Endothelial cell of umbilical vein (primary cell): Measurements from ENCODE around the gene HCST. TPM values are rescaled to one million over a fixed set of nuclear protein-coding genes. Genes with fewer than 3 reads are reported as not detected.
A peak's percentile ranks its signal among the peaks of the same experiment; 100 is the strongest.

Source experiments
- BruUV-seq: library from RNA; stranded (reverse); fragments of 400-500 nt; replicated peaks from 2 replicates; lab custom pipeline; 2021; lab: Mats Ljungman, UMichigan
- CTCF ChIA-PET: fragments of 300-600, 350-600 bp; sonication (Branson Sonifier 250); formaldehyde crosslinking; loops from one replicate; lab custom pipeline; 2021; ENCODE audit warnings: antibody characterized with exemption, inconsistent platforms; lab: Charles Lee
- POLR2A ChIA-PET: fragments of 300-600, 350-600 bp; sonication (Branson Sonifier 250); formaldehyde crosslinking; loops from one replicate; lab custom pipeline; 2021; ENCODE audit warnings: antibody characterized with exemption, inconsistent platforms; lab: Charles Lee
- DNase-seq: peaks from one replicate; pipeline ENCODE4 v3.0.0-alpha.2; 2011; ENCODE audit warnings: low read depth, low spot score
- FAIRE-seq: peaks from 2 replicates; lab custom pipeline; 2011; peaks lifted over from hg19 to GRCh38; lab: Jason Lieb, UNC
- H2AFZ ChIP-seq: 2 replicates; pipeline ENCODE4 v1.6.0; 2012; ENCODE audit warnings: low read depth, low read length, control low read depth, inconsistent platforms
- H3K27ac ChIP-seq: 2 replicates; pipeline ENCODE4 v1.5.1; 2011; ENCODE audit warnings: low read depth, mild to moderate bottlenecking, control low read depth, low read length, moderate library complexity; ENCODE audit not compliant: insufficient read depth
- H3K27me3 ChIP-seq, 2 experiments: 2 replicates each; pipeline versions ENCODE4 v1.6.0 to v1.6.1; 2011; ENCODE audit warnings: low read length in 2 of 2, mixed read lengths in 1 of 2; ENCODE audit not compliant: control insufficient read depth in 2 of 2, insufficient read depth in 2 of 2
- H3K36me3 ChIP-seq, 2 experiments: 2 replicates in 1 of 2; 3 replicates in 1 of 2; pipeline ENCODE4 v1.5.1; 2011; ENCODE audit warnings: low read length in 2 of 2, mild to moderate bottlenecking in 1 of 2, moderate library complexity in 1 of 2; ENCODE audit not compliant: control insufficient read depth in 2 of 2, insufficient read depth in 2 of 2; ENCODE audit errors: extremely low read depth in 1 of 2
- H3K4me1 ChIP-seq: 3 replicates; pipeline ENCODE4 v1.5.1; 2011; ENCODE audit warnings: mild to moderate bottlenecking, low read length; ENCODE audit not compliant: control insufficient read depth, insufficient read depth; ENCODE audit errors: extremely low read depth
- H3K4me2 ChIP-seq: 2 replicates; pipeline ENCODE4 v1.6.1; 2011; ENCODE audit warnings: low read length, control low read depth, mixed read lengths; ENCODE audit not compliant: insufficient read depth
- H3K4me3 ChIP-seq, 3 experiments: fragments of 200-600 bp in 1 of 3; sonication (generic), shearing (Covaris generic) in 1 of 3; replicated peaks in 1 of 3; 2 replicates each; pipeline ENCODE4 v1.5.1; 2011 to 2016; ENCODE audit warnings: control low read depth in 3 of 3, low read length in 3 of 3, mild to moderate bottlenecking in 2 of 3, inconsistent platforms in 1 of 3, low read depth in 1 of 3, moderate library complexity in 1 of 3; ENCODE audit not compliant: insufficient read depth in 1 of 3
- H3K79me2 ChIP-seq: 2 replicates; pipeline ENCODE4 v1.6.0; 2012; ENCODE audit warnings: low read length, inconsistent platforms; ENCODE audit not compliant: control insufficient read depth, insufficient read depth
- H3K9ac ChIP-seq: replicated peaks from 2 replicates; pipeline ENCODE3; 2011; ENCODE audit warnings: low read length, control low read depth; ENCODE audit not compliant: insufficient read depth; ENCODE audit errors: extremely low read depth
- H3K9me1 ChIP-seq: replicated peaks from 3 replicates; pipeline ENCODE4 v1.6.0; 2011; ENCODE audit warnings: mild to moderate bottlenecking, low read length; ENCODE audit not compliant: control insufficient read depth, insufficient read depth; ENCODE audit errors: extremely low read depth
- H3K9me3 ChIP-seq: replicated peaks from 2 replicates; pipeline ENCODE4 v1.5.1; 2012; ENCODE audit warnings: low read length, inconsistent platforms; ENCODE audit not compliant: control insufficient read depth, insufficient read depth
- H4K20me1 ChIP-seq: replicated peaks from 2 replicates; pipeline ENCODE3; 2011; ENCODE audit warnings: mild to moderate bottlenecking, low read length; ENCODE audit not compliant: control insufficient read depth, insufficient read depth; ENCODE audit errors: extremely low read depth
- CTCF ChIP-seq, 2 donors: IDR thresholded peaks; 1 replicate in 1 of 2; 2 replicates in 1 of 2; pipeline ENCODE4 v1.5.1; 2011; ENCODE audit warnings: low read length in 2 of 2, mild to moderate bottlenecking in 2 of 2, moderate library complexity in 2 of 2, control low read depth in 1 of 2, inconsistent platforms in 1 of 2, low read depth in 1 of 2; ENCODE audit not compliant: insufficient read depth in 1 of 2; ENCODE audit errors: extremely low read depth in 1 of 2
- EZH2 ChIP-seq: IDR thresholded peaks from 2 replicates; pipeline ENCODE4 v1.6.1; 2012; ENCODE audit warnings: borderline replicate concordance, low read depth, mild to moderate bottlenecking, moderate library complexity, low read length, inconsistent platforms; ENCODE audit not compliant: severe bottlenecking
- FOS ChIP-seq: IDR thresholded peaks from 2 replicates; pipeline ENCODE4 v1.6.1; 2011; ENCODE audit warnings: mild to moderate bottlenecking, low read length, moderate library complexity, borderline replicate concordance; ENCODE audit not compliant: insufficient read depth
- GATA2 ChIP-seq: IDR thresholded peaks from 2 replicates; pipeline ENCODE4 v1.7.0; 2011; ENCODE audit warnings: low read depth, mild to moderate bottlenecking, moderate library complexity, mixed read lengths, low read length; ENCODE audit not compliant: insufficient read length, insufficient read depth
- JUN ChIP-seq: IDR thresholded peaks from 2 replicates; pipeline ENCODE4 v1.6.1; 2011; ENCODE audit warnings: borderline replicate concordance, low read depth; ENCODE audit not compliant: insufficient read length, insufficient read depth
- MAX ChIP-seq: IDR thresholded peaks from 2 replicates; pipeline ENCODE4 v1.6.1; 2011; ENCODE audit not compliant: insufficient read depth, insufficient read length
- MYC ChIP-seq: IDR thresholded peaks from one replicate; pipeline ENCODE4 v1.6.1; 2011; ENCODE audit warnings: mild to moderate bottlenecking, low read depth, low read length
- POLR2A ChIP-seq: IDR thresholded peaks from 2 replicates; pipeline ENCODE4 v1.6.1; 2012; ENCODE audit warnings: low read depth, mild to moderate bottlenecking, control low read depth, low read length
- POLR2AphosphoS5 ChIP-seq: IDR thresholded peaks from 2 replicates; pipeline ENCODE4 v1.6.1; 2012; ENCODE audit warnings: low read depth, mild to moderate bottlenecking, control low read depth, low read length, moderate library complexity; ENCODE audit not compliant: insufficient read depth
- dilution Hi-C: fragments of 300-500 bp; cut with MboI; formaldehyde crosslinking; loops from one replicate; pipeline ENCODE4 v1.15.0; 2019; ENCODE audit warnings: low sequenced_read_pairs; ENCODE audit not compliant: extremely low pct_ligation_motif_present
- intact Hi-C: fragments of 100-400 bp; cut with micrococcal nuclease; formaldehyde crosslinking; loops from one replicate; pipeline ENCODE4 v1.10.0; 2022
- polyA plus RNA-seq, 4 experiments: library from polyadenylated mRNA; depleted of rRNA in 3 of 4; stranded (reverse) in 3 of 4; unstranded in 1 of 4; fragments of >200 nt; gene quantifications; 2 replicates each; pipeline versions ENCODE4 v1.2.1 to v1.2.3, GENCODE V29; 2011 to 2012; ENCODE audit warnings: missing spikeins in 1 of 4
- total RNA-seq: library from RNA; stranded (reverse); gene quantifications from 2 replicates; pipeline ENCODE4 v1.2.3, GENCODE V29; 2021

Gene HCST
- total and polyA plus RNA-seq, 2 donors (not counting 3 experiments of a cell fraction or from before 2014, with no cell fraction given): not detected

GRCh38 chr19:35856546-35857149 is 45.7 kb upstream of the HCST start, which contains the start of gene KIRREL2:
Gene KIRREL2, plus strand, starts transcription at chr19:35856911. Its CDS starts 209 bp downstream, at chr19:35857120.
- Histone ChIP-seq H3K4me2 (peak within 1 kb of the TSS; percentile 30), H3K27ac (no peak within 1 kb of the TSS), H4K20me1 (no peaks in the 10 kb centered on the region), H2AFZ (peak within 1 kb of the TSS; percentile 31), H3K9me3 (no peaks in the 10 kb centered on the region), H3K79me2 (no peaks in the 10 kb centered on the region), H3K27me3 (peaks cover 31 to 50% of the 10 kb centered on the region in 2 experiments), H3K9ac (no peak within 1 kb of the TSS), H3K9me1 (no peaks in the 10 kb centered on the region), H3K4me1 (no peaks in the 10 kb centered on the region), H3K36me3 (no peaks in the 10 kb centered on the region), H3K4me3 (peak within 1 kb of the TSS in 1 of 3 experiments; percentile 22)
- FAIRE-seq: peak; percentile 33
- intact Hi-C loops (no loop called here), dilution Hi-C loops (no loop called here)
- ChIA-PET POLR2A (no interaction called here), CTCF (interaction anchor here (1.0 kb wide), 1 partner anchor 75 kb away, joined by 3 read pairs; no protein-coding TSS in a partner anchor)
- DNase-seq: no peak
- BruUV-seq: no TSS peak
- no peak for TF ChIP-seq FOS

- dilution Hi-C loops (no loop called here), intact Hi-C loops (no loop called here)
- H3K27ac ChIP-seq: no peak overlapping the region
- TF ChIP-seq CTCF (IDR thresholded peaks at IDR 0.05; ENCODE audit: extremely low read depth in 1 of 2, insufficient read depth in 1 of 2, low read depth in 1 of 2, low read length in 2 of 2): no peak
- TF ChIP-seq EZH2: no peak
- no peak for TF ChIP-seq GATA2
- no peak for TF ChIP-seq MAX
- no peak for TF ChIP-seq MYC
- TF ChIP-seq POLR2A: no peak
- no peak for TF ChIP-seq JUN
- no peak for TF ChIP-seq POLR2AphosphoS5
- no peak for TF ChIP-seq FOS
- H4K20me1 ChIP-seq: no peaks in the 10 kb centered on the region
- peaks cover 37 to 58% of the 10 kb centered on the region in 2 experiments for H3K27me3 ChIP-seq
- BruUV-seq: no TSS peak
- H3K9me1 ChIP-seq: no peaks in the 10 kb centered on the region
- CTCF ChIA-PET: no interaction called here
- no peak overlapping the region for H2AFZ ChIP-seq
- FAIRE-seq (no peak), DNase-seq (no peak)
- POLR2A ChIA-PET: no interaction called here
- H3K36me3 ChIP-seq: no peaks in the 10 kb centered on the region
- no peaks in the 10 kb centered on the region for H3K9me3 ChIP-seq
- H3K4me2 ChIP-seq: no peak overlapping the region
- H3K4me1 ChIP-seq: no peaks in the 10 kb centered on the region
- no peak overlapping the region for H3K9ac ChIP-seq
- no peaks in the 10 kb centered on the region for H3K79me2 ChIP-seq
- H3K4me3 ChIP-seq: no peak overlapping the region
Observed at GRCh38 chr19:35858311-35858710, 44.0 kb upstream of the HCST start.
